Mesenchymal stem cell (in vitro differentiated cells and primary cell): ENCODE results near the gene FYB2.
A peak's percentile ranks its signal among the peaks of the same experiment; 100 is the strongest.

Experiments used
- DNase-seq: peaks from one replicate; pipeline ENCODE4 v3.0.0-alpha.2; 2013
- H2AFZ ChIP-seq: one replicate; pipeline ENCODE4 v1.6.1; 2013; ENCODE audit warnings: low read depth, mild to moderate bottlenecking, control low read depth, inconsistent platforms, low read length, moderate library complexity
- H2AK5ac ChIP-seq: 2 replicates; pipeline ENCODE4 v1.6.1; 2013; ENCODE audit warnings: low read length, moderate library complexity, mild to moderate bottlenecking, inconsistent platforms; ENCODE audit not compliant: severe bottlenecking
- H2BK120ac ChIP-seq: one replicate; pipeline ENCODE4 v1.6.1; 2013; ENCODE audit warnings: low read depth, mild to moderate bottlenecking, inconsistent platforms, low read length, moderate library complexity
- H2BK12ac ChIP-seq, 2 experiments: one replicate each; pipeline ENCODE4 v1.6.1; 2013; ENCODE audit warnings: inconsistent platforms in 2 of 2, low read length in 2 of 2, mild to moderate bottlenecking in 2 of 2, moderate library complexity in 2 of 2, control low read depth in 1 of 2
- H2BK15ac ChIP-seq: one replicate; pipeline ENCODE4 v1.6.1; 2013; ENCODE audit warnings: mild to moderate bottlenecking, low read depth, inconsistent platforms; ENCODE audit not compliant: poor library complexity, severe bottlenecking
- H2BK5ac ChIP-seq: 2 replicates; pipeline ENCODE4 v1.6.1; 2013; ENCODE audit warnings: low read depth, mild to moderate bottlenecking, low read length, control low read depth, inconsistent platforms; ENCODE audit not compliant: poor library complexity, severe bottlenecking
- H3K14ac ChIP-seq, 2 experiments: one replicate each; pipeline ENCODE4 v1.6.1; 2013; ENCODE audit warnings: inconsistent platforms in 2 of 2, low read length in 2 of 2, control low read depth in 1 of 2, mild to moderate bottlenecking in 1 of 2, moderate library complexity in 1 of 2
- H3K18ac ChIP-seq, 2 experiments: one replicate each; pipeline ENCODE4 v1.6.1; 2013; ENCODE audit warnings: inconsistent platforms in 2 of 2, low read length in 2 of 2, control low read depth in 1 of 2, low read depth in 1 of 2, mild to moderate bottlenecking in 1 of 2
- H3K23ac ChIP-seq, 2 experiments: one replicate each; pipeline ENCODE4 v1.6.1; 2013; ENCODE audit warnings: inconsistent platforms in 2 of 2, low read length in 2 of 2, mild to moderate bottlenecking in 2 of 2, moderate library complexity in 2 of 2, control low read depth in 1 of 2
- H3K27ac ChIP-seq: 2 replicates; pipeline ENCODE4 v1.5.1; 2013; ENCODE audit warnings: mild to moderate bottlenecking, moderate library complexity, low read length, control low read depth, inconsistent platforms; ENCODE audit not compliant: poor library complexity, severe bottlenecking
- H3K27me3 ChIP-seq, 2 experiments: 2 replicates each; pipeline versions ENCODE4 v1.6.1 to v1.7.0; 2013; ENCODE audit warnings: low read length in 2 of 2, mild to moderate bottlenecking in 2 of 2, moderate library complexity in 2 of 2, control low read depth in 1 of 2, inconsistent platforms in 1 of 2; ENCODE audit not compliant: control insufficient read depth in 1 of 2, insufficient read depth in 1 of 2
- H3K36me3 ChIP-seq, 2 experiments: 2 replicates each; pipeline versions ENCODE4 v1.6.1 to v1.7.0; 2013; ENCODE audit warnings: low read length in 2 of 2, control low read depth in 1 of 2, inconsistent platforms in 1 of 2, low read depth in 1 of 2, mild to moderate bottlenecking in 1 of 2; ENCODE audit not compliant: insufficient read depth in 2 of 2, control insufficient read depth in 1 of 2
- H3K4ac ChIP-seq, 2 experiments: one replicate each; pipeline ENCODE4 v1.6.1; 2013; ENCODE audit warnings: inconsistent platforms in 2 of 2, low read length in 2 of 2, mild to moderate bottlenecking in 2 of 2, moderate library complexity in 2 of 2, control low read depth in 1 of 2, low read depth in 1 of 2
- H3K4me1 ChIP-seq: 2 replicates; pipeline ENCODE4 v1.6.1; 2013; ENCODE audit warnings: low read depth, low read length, control low read depth; ENCODE audit not compliant: control insufficient read depth, insufficient read depth
- H3K4me2 ChIP-seq: 2 replicates; pipeline ENCODE4 v1.6.1; 2013; ENCODE audit warnings: low read length, mild to moderate bottlenecking, inconsistent platforms; ENCODE audit not compliant: poor library complexity, severe bottlenecking
- H3K4me3 ChIP-seq, 2 experiments: 2 replicates each; pipeline versions ENCODE4 v1.5.1 to v1.7.0; 2013; ENCODE audit warnings: low read length in 2 of 2, mild to moderate bottlenecking in 2 of 2, control low read depth in 1 of 2, low read depth in 1 of 2; ENCODE audit not compliant: insufficient read depth in 1 of 2
- H3K79me1 ChIP-seq: replicated peaks from 2 replicates; pipeline ENCODE4 v1.6.1; 2013; ENCODE audit warnings: mild to moderate bottlenecking, control low read depth, low read length, inconsistent platforms; ENCODE audit not compliant: poor library complexity, severe bottlenecking
- H3K9ac ChIP-seq: 2 replicates; pipeline ENCODE4 v1.7.0; 2013; ENCODE audit warnings: mild to moderate bottlenecking, low read length, moderate library complexity
- H3K9me3 ChIP-seq: 2 replicates; pipeline ENCODE4 v1.7.0; 2013; ENCODE audit warnings: mild to moderate bottlenecking, low read length; ENCODE audit not compliant: control insufficient read depth
- H4K8ac ChIP-seq: one replicate; pipeline ENCODE4 v1.6.1; 2013; ENCODE audit warnings: inconsistent platforms, mild to moderate bottlenecking, low read length, moderate library complexity
- H4K91ac ChIP-seq: one replicate; pipeline ENCODE4 v1.6.1; 2013; ENCODE audit warnings: mild to moderate bottlenecking, low read length, inconsistent platforms
- WGBS: methylation state at CpG from one replicate; pipeline ENCODE4 v1.1.7; 2013; ENCODE audit warnings: mixed read lengths; 5-methylcytosine and 5-hydroxymethylcytosine counted together

Gene FYB2

DNA sequence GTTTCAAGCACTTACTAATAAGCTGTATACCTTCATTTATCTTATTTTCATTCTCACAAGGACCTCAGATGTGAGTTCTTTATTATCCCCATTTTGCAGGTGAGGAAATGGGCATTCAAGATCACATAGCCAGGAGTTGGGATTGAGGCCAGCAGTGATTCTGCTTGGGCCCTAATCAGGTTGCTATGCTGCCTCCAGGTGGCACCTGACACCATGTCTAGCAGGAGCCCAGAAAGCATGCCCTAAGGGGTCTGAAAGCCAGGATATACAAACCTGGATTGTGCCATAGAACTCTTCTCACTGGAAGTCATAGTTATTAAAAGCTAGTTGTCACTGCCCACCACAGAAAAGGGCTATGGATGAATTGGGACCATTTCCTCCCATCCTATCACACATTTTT lies 61.1 kb downstream of the FYB2 start:
- no peak for DNase-seq
- no peak overlapping the region for H3K23ac ChIP-seq
- H2BK15ac ChIP-seq, result no peak overlapping the region
- H4K8ac ChIP-seq, result no peak overlapping the region
- H4K91ac ChIP-seq, result peak overlapping the region; percentile 39
- peaks cover 0 to 6% of the 10 kb centered on the region in 2 experiments for H3K27me3 ChIP-seq
- no peak overlapping the region for H2AFZ ChIP-seq
- H3K4me2 ChIP-seq, result no peak overlapping the region
- H3K4ac ChIP-seq, result no peak overlapping the region
- H3K18ac ChIP-seq, result no peak overlapping the region
- no peak overlapping the region for H3K14ac ChIP-seq
- H3K27ac ChIP-seq, result no peak overlapping the region
- no peak overlapping the region for H2BK5ac ChIP-seq
- no peak overlapping the region for H2BK120ac ChIP-seq
- H2BK12ac ChIP-seq, result no peak overlapping the region
- H2AK5ac ChIP-seq, result peak overlapping the region; percentile 27
- no peaks in the 10 kb centered on the region for H3K36me3 ChIP-seq
- no peaks in the 10 kb centered on the region for H3K79me1 ChIP-seq
- H3K9ac ChIP-seq, result no peak overlapping the region
- H3K9me3 ChIP-seq, result no peaks in the 10 kb centered on the region
- H3K4me3 ChIP-seq, result no peak overlapping the region
- H3K4me1 ChIP-seq, result peaks cover 2% of the 10 kb centered on the region

- no peak overlapping the region for H3K23ac ChIP-seq
- H4K91ac ChIP-seq, result no peak overlapping the region
- no peak overlapping the region for H2AFZ ChIP-seq
- no peaks in the 10 kb centered on the region for H3K36me3 ChIP-seq
- H2BK15ac ChIP-seq, result no peak overlapping the region
- no peak overlapping the region for H2AK5ac ChIP-seq
- no peaks in the 10 kb centered on the region for H3K9me3 ChIP-seq
- no peak overlapping the region for H2BK120ac ChIP-seq
- no peaks in the 10 kb centered on the region for H3K79me1 ChIP-seq
- WGBS, result 92% methylated on average over 2 of the region's 2 CpGs
- H3K14ac ChIP-seq, result no peak overlapping the region
- H3K4me1 ChIP-seq, result peaks cover 2% of the 10 kb centered on the region
- no peak overlapping the region for H2BK12ac ChIP-seq
- no peak overlapping the region for H3K4me3 ChIP-seq
- H4K8ac ChIP-seq, result no peak overlapping the region
- H3K27ac ChIP-seq, result no peak overlapping the region
- H3K27me3 ChIP-seq, result peaks cover 6% of the 10 kb centered on the region in 2 experiments
- no peak overlapping the region for H3K4me2 ChIP-seq
- H3K9ac ChIP-seq, result no peak overlapping the region
- no peak overlapping the region for H3K4ac ChIP-seq
- DNase-seq, result no peak
- no peak overlapping the region for H3K18ac ChIP-seq
- no peak overlapping the region for H2BK5ac ChIP-seq
These were observed 63.3 kb downstream of the FYB2 start for GRCh38 chr1:56755911-56756310.

DNA sequence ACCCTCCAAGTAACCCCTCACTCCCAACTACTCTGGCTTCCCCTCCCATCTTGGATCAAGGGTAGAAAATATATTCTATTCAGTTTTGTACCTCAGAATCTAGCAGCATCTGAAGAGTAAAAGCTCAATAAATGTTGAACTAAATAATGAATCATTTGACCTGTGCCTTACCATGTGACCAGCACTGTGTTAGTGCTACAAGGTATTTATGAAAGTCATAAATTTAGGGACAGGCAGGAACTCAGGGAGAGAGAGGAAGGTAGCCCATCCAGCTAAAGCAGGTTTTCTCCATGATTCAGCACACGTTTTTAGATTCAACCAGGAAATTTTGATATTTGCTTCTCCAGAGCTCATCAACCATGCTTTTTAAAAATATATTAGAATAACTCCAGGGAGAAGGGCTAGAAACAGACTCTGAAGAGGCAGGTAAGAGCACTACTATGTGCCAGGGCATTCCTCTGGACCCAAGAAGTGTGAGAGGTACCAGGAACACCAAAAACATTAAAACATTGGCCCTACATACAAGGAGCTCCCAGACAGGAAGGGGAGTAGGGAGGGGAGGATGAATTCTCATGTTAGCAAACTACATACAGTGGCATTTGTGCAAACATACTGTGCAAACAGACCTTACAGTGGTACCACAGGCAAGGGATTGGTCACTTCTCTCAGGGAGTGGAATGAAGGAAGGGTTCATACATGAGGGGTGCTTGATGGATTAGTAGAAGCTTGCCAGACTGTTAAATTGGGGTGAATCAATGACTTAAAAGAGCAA lies 64.3 kb downstream of the FYB2 start:
- no peak overlapping the region for H4K91ac ChIP-seq
- H3K4me2 ChIP-seq, result no peak overlapping the region
- H3K4me1 ChIP-seq, result peaks cover 2% of the 10 kb centered on the region
- no peak overlapping the region for H3K23ac ChIP-seq
- H3K4me3 ChIP-seq, result no peak overlapping the region
- H4K8ac ChIP-seq, result no peak overlapping the region
- no peaks in the 10 kb centered on the region for H3K9me3 ChIP-seq
- H3K27me3 ChIP-seq, result peaks cover 6% of the 10 kb centered on the region in 2 experiments
- no peak overlapping the region for H3K9ac ChIP-seq
- no peaks in the 10 kb centered on the region for H3K79me1 ChIP-seq
- no peak overlapping the region for H3K4ac ChIP-seq
- H3K18ac ChIP-seq, result no peak overlapping the region
- no peak overlapping the region for H3K27ac ChIP-seq
- no peak overlapping the region for H2BK5ac ChIP-seq
- no peak overlapping the region for H2AFZ ChIP-seq
- no peaks in the 10 kb centered on the region for H3K36me3 ChIP-seq
- H2BK15ac ChIP-seq, result no peak overlapping the region
- no peak overlapping the region for H2BK120ac ChIP-seq
- H2BK12ac ChIP-seq, result no peak overlapping the region
- no peak for DNase-seq
- H3K14ac ChIP-seq, result no peak overlapping the region
- H2AK5ac ChIP-seq, result no peak overlapping the region
- WGBS, result no CpG with 5 or more reads among the region's 1 CpG

DNA sequence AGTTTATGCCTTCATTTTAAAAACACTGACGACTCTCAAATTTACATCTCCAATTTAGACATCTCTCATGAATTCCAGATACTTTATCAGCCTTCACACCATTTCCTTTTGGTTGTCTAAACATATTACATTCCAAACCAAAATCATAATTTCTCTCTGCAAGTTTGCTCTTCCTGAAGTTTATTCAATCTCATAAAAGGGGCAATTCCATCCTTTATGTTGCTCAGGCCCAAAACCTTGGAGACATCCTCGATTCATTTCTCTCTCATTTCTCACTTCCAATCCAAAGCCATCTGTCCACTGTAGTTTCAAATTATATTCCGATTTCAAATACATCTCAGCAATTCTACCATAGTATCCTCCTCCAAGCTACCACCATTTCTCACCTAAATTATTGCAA lies 74.0 kb downstream of the FYB2 start:
- H2BK15ac ChIP-seq, result no peak overlapping the region
- no peak overlapping the region for H4K91ac ChIP-seq
- no peaks in the 10 kb centered on the region for H3K9me3 ChIP-seq
- H3K14ac ChIP-seq, result no peak overlapping the region
- WGBS, result 91% methylated on average over 3 of the region's 3 CpGs
- no peak overlapping the region for H2BK12ac ChIP-seq
- no peak for DNase-seq
- no peak overlapping the region for H3K4me2 ChIP-seq
- no peak overlapping the region for H2BK5ac ChIP-seq
- H3K36me3 ChIP-seq, result no peaks in the 10 kb centered on the region
- H3K27ac ChIP-seq, result no peak overlapping the region
- no peaks in the 10 kb centered on the region for H3K79me1 ChIP-seq
- H3K18ac ChIP-seq, result no peak overlapping the region
- H3K4me1 ChIP-seq, result no peaks in the 10 kb centered on the region
- no peak overlapping the region for H2AFZ ChIP-seq
- H3K9ac ChIP-seq, result no peak overlapping the region
- no peak overlapping the region for H2BK120ac ChIP-seq
- no peak overlapping the region for H4K8ac ChIP-seq
- no peak overlapping the region for H3K4ac ChIP-seq
- H3K23ac ChIP-seq, result no peak overlapping the region
- peaks cover 0 to 5% of the 10 kb centered on the region in 2 experiments for H3K27me3 ChIP-seq
- H3K4me3 ChIP-seq, result no peak overlapping the region
- no peak overlapping the region for H2AK5ac ChIP-seq
